HepG2 (cell line): Measurements from ENCODE around the gene PRDM15. TPM values are rescaled to one million over a fixed set of nuclear protein-coding genes. Genes with fewer than 3 reads are reported as not detected.
A peak's percentile ranks its signal among the peaks of the same experiment; 100 is the strongest.

Experiments
- AHR ChIP-seq: IDR thresholded peaks from 2 replicates; pipeline ENCODE4 v1.6.1; 2018; ENCODE audit warnings: missing genetic modification reagents, missing compliant biosample characterization
- DDIT3 ChIP-seq: sonication (generic); formaldehyde crosslinking; IDR thresholded peaks from 2 replicates; pipeline ENCODE4 v1.4.0; 2020; ENCODE audit warnings: mild to moderate bottlenecking, missing genetic modification reagents
- FOXK1 ChIP-seq: sonication (generic); formaldehyde crosslinking; IDR thresholded peaks from 2 replicates; pipeline ENCODE4 v1.4.0; 2020; ENCODE audit warnings: low read depth, missing genetic modification reagents, borderline replicate concordance
- FOXM1 ChIP-seq: sonication (generic); formaldehyde crosslinking; IDR thresholded peaks from 2 replicates; pipeline ENCODE4 v1.5.0; 2020; ENCODE audit warnings: missing genetic modification reagents
- GTF2F1 ChIP-seq: fragments of 150-350 bp; IDR thresholded peaks from 2 replicates; pipeline ENCODE4 v1.6.1; 2014; ENCODE audit warnings: low read length
- HMG20B ChIP-seq: conservative IDR thresholded peaks from 2 replicates; pipeline ENCODE4 v1.6.1; 2016; ENCODE audit warnings: missing genetic modification reagents, missing compliant biosample characterization
- MLXIP ChIP-seq: sonication (generic); formaldehyde crosslinking; IDR thresholded peaks from 2 replicates; pipeline ENCODE4 v1.9.0; 2021; ENCODE audit warnings: missing genetic modification reagents, borderline replicate concordance
- NAIF1 ChIP-seq: sonication (generic); formaldehyde crosslinking; IDR thresholded peaks from 2 replicates; pipeline ENCODE4 v1.5.0; 2020; ENCODE audit warnings: mild to moderate bottlenecking, missing genetic modification reagents, borderline replicate concordance
- NR0B2 ChIP-seq: sonication (generic); formaldehyde crosslinking; IDR thresholded peaks from 2 replicates; pipeline ENCODE4 v1.4.0; 2020; ENCODE audit warnings: mild to moderate bottlenecking, missing genetic modification reagents
- PHF21A ChIP-seq: sonication (generic); formaldehyde crosslinking; IDR thresholded peaks from 2 replicates; pipeline ENCODE4 v1.5.0; 2020; ENCODE audit warnings: mild to moderate bottlenecking, missing genetic modification reagents
- SNAI1 ChIP-seq: sonication (generic); formaldehyde crosslinking; IDR thresholded peaks from 2 replicates; pipeline ENCODE4 v1.5.0; 2020; ENCODE audit warnings: mild to moderate bottlenecking, missing genetic modification reagents, borderline replicate concordance
- TBX3 ChIP-seq: fragments of 450-650 bp; IDR thresholded peaks from 2 replicates; pipeline ENCODE4 v1.6.1; 2017; ENCODE audit warnings: antibody characterized with exemption, mild to moderate bottlenecking, inconsistent platforms, borderline replicate concordance
- THAP11 ChIP-seq: IDR thresholded peaks from 2 replicates; pipeline ENCODE4 v1.6.1; 2016; ENCODE audit warnings: missing biosample characterization, missing genetic modification reagents
- YEATS2 ChIP-seq: sonication (generic); formaldehyde crosslinking; IDR thresholded peaks from 2 replicates; pipeline ENCODE4 v1.4.0; 2020; ENCODE audit warnings: missing genetic modification reagents, borderline replicate concordance
- ZFX ChIP-seq: sonication (generic); formaldehyde crosslinking; IDR thresholded peaks from 2 replicates; pipeline ENCODE4 v1.4.0; 2020; ENCODE audit warnings: mild to moderate bottlenecking, low read depth, missing genetic modification reagents, moderate library complexity
- ZMAT3 ChIP-seq: sonication (generic); formaldehyde crosslinking; conservative IDR thresholded peaks from 2 replicates; pipeline ENCODE4 v1.7.0; 2021; ENCODE audit warnings: missing genetic modification reagents
- ZMAT5 ChIP-seq: sonication (generic); formaldehyde crosslinking; IDR thresholded peaks from 2 replicates; pipeline ENCODE4 v1.5.0; 2020; ENCODE audit warnings: mild to moderate bottlenecking, low read depth, missing genetic modification reagents, borderline replicate concordance
- ZNF234 ChIP-seq: sonication (generic); formaldehyde crosslinking; conservative IDR thresholded peaks from 2 replicates; pipeline ENCODE4 v1.5.1; 2020; ENCODE audit warnings: mild to moderate bottlenecking, missing genetic modification reagents
- ZNF343 ChIP-seq: sonication (generic); formaldehyde crosslinking; IDR thresholded peaks from 2 replicates; pipeline ENCODE4 v1.4.0; 2020; ENCODE audit warnings: mild to moderate bottlenecking, missing genetic modification reagents
- ZNF430 ChIP-seq: sonication (generic); formaldehyde crosslinking; IDR thresholded peaks from 2 replicates; pipeline ENCODE4 v1.9.0; 2021; ENCODE audit warnings: mild to moderate bottlenecking, missing genetic modification reagents
- ZNF550 ChIP-seq: sonication (generic); formaldehyde crosslinking; IDR thresholded peaks from 2 replicates; pipeline ENCODE4 v1.4.0; 2020; ENCODE audit warnings: mild to moderate bottlenecking, missing genetic modification reagents, borderline replicate concordance
- ZNF597 ChIP-seq: sonication (generic); formaldehyde crosslinking; IDR thresholded peaks from 2 replicates; pipeline ENCODE4 v1.5.0; 2020; ENCODE audit warnings: missing genetic modification reagents
- ZNF670 ChIP-seq: sonication (generic); formaldehyde crosslinking; IDR thresholded peaks from 2 replicates; pipeline ENCODE4 v1.8.0; 2022; ENCODE audit warnings: mild to moderate bottlenecking, missing genetic modification reagents, borderline replicate concordance
- ZNF75D ChIP-seq: sonication (generic); formaldehyde crosslinking; IDR thresholded peaks from 2 replicates; pipeline ENCODE4 v1.8.1; 2023; ENCODE audit warnings: missing genetic modification reagents, mild to moderate bottlenecking, borderline replicate concordance
- ZNF781 ChIP-seq: sonication (generic); formaldehyde crosslinking; IDR thresholded peaks from 2 replicates; pipeline ENCODE4 v1.5.1; 2020; ENCODE audit warnings: borderline replicate concordance, mild to moderate bottlenecking, missing genetic modification reagents; ENCODE audit errors: not compliant biosample characterization
- polyA plus RNA-seq, 8 experiments: library from polyadenylated mRNA; depleted of rRNA in 3 of 8; stranded (reverse) in 7 of 8; unstranded in 1 of 8; fragments of >200 nt; fragmentation: Illumina TruSeq in 4 of 8; extraction: Trizol in 4 of 8; gene quantifications; 2 replicates each; pipeline versions ENCODE4 v1.2.1 to v1.2.3, GENCODE V29; 2011 to 2016; ENCODE audit warnings: low read depth in 4 of 8, missing spikeins in 1 of 8, mixed read lengths in 1 of 8; ENCODE audit not compliant: insufficient read depth in 1 of 8
- total RNA-seq, 5 experiments: library from RNA; depleted of rRNA; stranded (reverse); fragments of >200 nt; fragmentation: Illumina TruSeq; extraction: Trizol; gene quantifications; 2 replicates each; pipeline ENCODE4 v1.2.3, GENCODE V29; 2016; ENCODE audit warnings: low read depth in 1 of 5

PRDM15 gene
- total and polyA plus RNA-seq, 2 of the 13 experiments (the other 11 are each of a cell fraction or from before 2014, with no cell fraction given) = 4.0 to 6.9 TPM

GRCh38 chr21:41765973-41766882 lies 112.9 kb downstream of the PRDM15 start (continued):
- TF ChIP-seq YEATS2 (no peak), AHR (CRISPR knock-in tag) (no peak), TBX3 (no peak), NR0B2 (CRISPR knock-in tag) (0 out of 2 replicates have a peak, but pooled peaks have one; percentile 46), FOXM1 (CRISPR knock-in tag) (no peak), ZMAT3 (CRISPR knock-in tag) (no peak), ZNF430 (CRISPR knock-in tag) (no peak), SNAI1 (peak; percentile 40; the same call in 1 of the 2 replicates), ZFX (CRISPR knock-in tag) (peak; percentile 12; the same call in 1 of the 2 replicates), GTF2F1 (no peak), MLXIP (CRISPR knock-in tag) (no peak), HMG20B (CRISPR knock-in tag) (no peak), ZNF75D (no peak), ZMAT5 (no peak), ZNF234 (CRISPR knock-in tag) (peak; percentile 46; the same call in 1 of the 2 replicates), ZNF343 (CRISPR knock-in tag) (peak; percentile 56; the same call in 1 of the 2 replicates), THAP11 (CRISPR knock-in tag) (no peak), NAIF1 (CRISPR knock-in tag) (no peak), ZNF781 (CRISPR knock-in tag) (no peak), FOXK1 (CRISPR knock-in tag) (no peak), ZNF670 (CRISPR knock-in tag) (peak; percentile 46; the same call in 1 of the 2 replicates), ZNF550 (CRISPR knock-in tag) (no peak), PHF21A (no peak), ZNF597 (CRISPR knock-in tag) (no peak), DDIT3 (CRISPR knock-in tag) (no peak)
